CD14-positive monocyte (primary cell): Measurements from ENCODE around the gene VCL. TPM values are rescaled to one million over a fixed set of nuclear protein-coding genes. Genes with fewer than 3 reads are reported as not detected.
A peak's percentile ranks its signal among the peaks of the same experiment; 100 is the strongest.
"Not testable (repeated sequence)": the region's sequence is repeated elsewhere in the genome, so short reads cannot be mapped to it uniquely, and the experiment has no call there.

Experiments
- DNase-seq, 3 donors: peaks; one replicate each; pipeline ENCODE4 v3.0.0-alpha.2; 2011 to 2022
- H2AFZ ChIP-seq: 2 replicates; pipeline ENCODE4 v1.6.0; 2012; ENCODE audit warnings: mild to moderate bottlenecking, low read depth, low read length, inconsistent platforms; ENCODE audit not compliant: insufficient read depth, poor library complexity, severe bottlenecking
- H3K27ac ChIP-seq, 2 donors: 1 replicate in 1 of 2; 2 replicates in 1 of 2; pipeline ENCODE4 v1.5.1; 2012 to 2013; ENCODE audit warnings: low read length in 2 of 2, control low read depth in 1 of 2, inconsistent platforms in 1 of 2, low read depth in 1 of 2, mild to moderate bottlenecking in 1 of 2
- H3K27me3 ChIP-seq, 2 donors: one replicate each; pipeline versions ENCODE4 v1.6.0 to v1.6.1; 2011 to 2013; ENCODE audit warnings: low read length in 2 of 2; ENCODE audit not compliant: control insufficient read depth in 2 of 2, insufficient read depth in 2 of 2
- H3K36me3 ChIP-seq, 2 donors: replicated peaks in 1 of 2; 1 replicate in 1 of 2; 2 replicates in 1 of 2; pipeline versions ENCODE4 v1.5.1 to v1.6.1; 2012 to 2013; ENCODE audit warnings: low read length in 2 of 2, control low read depth in 1 of 2, inconsistent platforms in 1 of 2, mild to moderate bottlenecking in 1 of 2; ENCODE audit not compliant: insufficient read depth in 2 of 2, control insufficient read depth in 1 of 2
- H3K4me1 ChIP-seq, 2 donors: 1 replicate in 1 of 2; 2 replicates in 1 of 2; pipeline versions ENCODE4 v1.5.1 to v1.6.1; 2012 to 2013; ENCODE audit warnings: low read length in 2 of 2, control low read depth in 1 of 2, inconsistent platforms in 1 of 2, mild to moderate bottlenecking in 1 of 2, moderate library complexity in 1 of 2; ENCODE audit not compliant: insufficient read depth in 2 of 2, control insufficient read depth in 1 of 2
- H3K4me2 ChIP-seq: replicated peaks from 2 replicates; pipeline ENCODE3; 2012; ENCODE audit warnings: low read length, moderate library complexity, mild to moderate bottlenecking; ENCODE audit not compliant: poor library complexity, severe bottlenecking; ENCODE audit errors: extremely low read depth
- H3K4me3 ChIP-seq, 3 experiments: fragments of 200-600 bp in 1 of 3; sonication (generic) in 1 of 3; replicated peaks in 1 of 3; 1 replicate in 2 of 3; 2 replicates in 1 of 3; pipeline ENCODE4 v1.5.1; 2011 to 2013; ENCODE audit warnings: low read length in 3 of 3, mild to moderate bottlenecking in 3 of 3, control low read depth in 2 of 3, low read depth in 2 of 3, inconsistent platforms in 1 of 3, moderate library complexity in 1 of 3
- H3K79me2 ChIP-seq: 2 replicates; pipeline ENCODE4 v1.6.0; 2012; ENCODE audit warnings: mild to moderate bottlenecking, control low read depth, inconsistent platforms, low read length, moderate library complexity; ENCODE audit not compliant: insufficient read depth
- H3K9ac ChIP-seq: 2 replicates; pipeline ENCODE4 v1.6.0; 2017; ENCODE audit warnings: low read length, mild to moderate bottlenecking; ENCODE audit not compliant: insufficient read depth, poor library complexity, severe bottlenecking
- H3K9me3 ChIP-seq, 2 donors: replicated peaks in 1 of 2; 1 replicate in 1 of 2; 2 replicates in 1 of 2; pipeline versions ENCODE4 v1.5.1 to v1.6.1; 2012 to 2013; ENCODE audit warnings: low read length in 2 of 2, control low read depth in 1 of 2; ENCODE audit not compliant: control insufficient read depth in 1 of 2, insufficient read depth in 1 of 2
- H4K20me1 ChIP-seq: 2 replicates; pipeline ENCODE4 v1.6.0; 2012; ENCODE audit warnings: mild to moderate bottlenecking, low read length, control low read depth, moderate library complexity; ENCODE audit not compliant: insufficient read depth
- H3K27ac Mint-ChIP-seq, 7 donors: one replicate each; pipeline ENCODE4 v1.8.0; 2020; ENCODE audit warnings: mild to moderate bottlenecking in 7 of 7, mixed read lengths in 7 of 7, moderate library complexity in 6 of 7, inconsistent platforms in 2 of 7
- H3K27me3 Mint-ChIP-seq, 3 donors: one replicate each; pipeline ENCODE4 v1.8.0; 2021 to 2022; ENCODE audit warnings: low read depth in 3 of 3, mild to moderate bottlenecking in 3 of 3, mixed read lengths in 3 of 3, moderate library complexity in 3 of 3, inconsistent platforms in 1 of 3
- H3K36me3 Mint-ChIP-seq, 2 donors: one replicate each; pipeline ENCODE4 v1.8.0; 2020; ENCODE audit warnings: mixed read lengths in 2 of 2, inconsistent platforms in 1 of 2, mild to moderate bottlenecking in 1 of 2
- H3K4me1 Mint-ChIP-seq: one replicate; pipeline ENCODE4 v1.8.0; 2020; ENCODE audit warnings: mild to moderate bottlenecking, mixed read lengths
- H3K4me3 Mint-ChIP-seq, 2 donors: one replicate each; pipeline ENCODE4 v1.8.0; 2020; ENCODE audit warnings: mild to moderate bottlenecking in 2 of 2, mixed read lengths in 2 of 2, moderate library complexity in 1 of 2
- H3K9me3 Mint-ChIP-seq, 7 donors: one replicate each; pipeline ENCODE4 v1.8.0; 2020 to 2022; ENCODE audit warnings: mixed read lengths in 7 of 7, mild to moderate bottlenecking in 6 of 7, moderate library complexity in 6 of 7, inconsistent platforms in 2 of 7
- WGBS: methylation state at CpG from one replicate; pipeline ENCODE4 v1.1.5; 2013; ENCODE audit warnings: missing lambda C conversion rate; ENCODE audit not compliant: insufficient coverage; 5-methylcytosine and 5-hydroxymethylcytosine counted together
- intact Hi-C, 2 donors: fragments of 100-400 bp; cut with micrococcal nuclease; formaldehyde crosslinking; loops; one replicate each; pipeline versions ENCODE4 v1.15.0 to v1.15.1; 2023
- polyA plus RNA-seq, 3 donors: library from polyadenylated mRNA; depleted of rRNA in 1 of 3; unstranded in 2 of 3; stranded (reverse) in 1 of 3; fragments of 300-500 nt in 2 of 3; fragments of >200 nt in 1 of 3; fragmentation: Illumina TruSeq in 2 of 3; gene quantifications; 1 replicate in 2 of 3; 2 replicates in 1 of 3; pipeline ENCODE4 v1.2.3, GENCODE V29; 2012 to 2021
- TF ChIP-seq, protein P1 (sequence below): fragments of 200-600 bp; IDR thresholded peaks from one replicate; pipeline ENCODE4 v1.8.0; 2022; ENCODE audit warnings: antibody characterized with exemption, mild to moderate bottlenecking

VCL gene
- polyA plus RNA-seq, 3 donors, result 39.1 to 68.4 (median 52.8) TPM

DNA sequence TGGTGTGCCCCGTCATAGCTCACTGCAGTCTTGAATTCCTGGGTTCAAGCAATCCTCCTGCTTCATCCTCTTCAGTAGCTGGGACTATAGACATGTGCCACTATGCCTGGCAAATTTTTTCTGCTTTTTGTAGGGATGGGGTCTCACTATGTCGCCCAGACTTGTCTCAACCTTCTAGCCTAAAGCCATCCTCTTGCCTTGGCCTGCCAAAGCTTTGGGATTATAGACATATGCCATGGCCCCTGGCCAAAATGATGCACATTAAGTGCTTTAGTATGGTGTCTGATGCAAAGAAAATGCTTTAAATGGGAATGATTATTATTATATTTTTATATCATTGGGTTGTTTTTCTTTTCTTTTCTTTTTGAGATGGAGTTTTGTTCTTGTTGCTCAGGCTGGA, 33.2 kb upstream of the VCL start:
- Mint-ChIP-seq H3K9me3 (no peaks in the 10 kb centered on the region), H3K27ac (no peak overlapping the region), H3K27me3 (no peaks in the 10 kb centered on the region), H3K4me1 (peaks cover 42% of the 10 kb centered on the region), H3K36me3 (no peaks in the 10 kb centered on the region), H3K4me3 (no peak overlapping the region)
- Histone ChIP-seq H3K4me2 (no peak overlapping the region), H2AFZ (no peak overlapping the region), H3K36me3 (no peaks in the 10 kb centered on the region), H3K4me1 (peaks cover 26 to 42% of the 10 kb centered on the region in 2 donors), H3K9me3 (no peaks in the 10 kb centered on the region), H3K27ac (no peak overlapping the region), H3K4me3 (no peak overlapping the region), H3K79me2 (no peaks in the 10 kb centered on the region), H3K27me3 (no peaks in the 10 kb centered on the region), H3K9ac (no peak overlapping the region), H4K20me1 (no peaks in the 10 kb centered on the region)
- intact Hi-C loops, result loop anchor here in 1 of 2 donors (10.0 kb wide), 1 partner anchor 110 kb away; no protein-coding TSS in a partner anchor
- TF ChIP-seq, protein P1, sequence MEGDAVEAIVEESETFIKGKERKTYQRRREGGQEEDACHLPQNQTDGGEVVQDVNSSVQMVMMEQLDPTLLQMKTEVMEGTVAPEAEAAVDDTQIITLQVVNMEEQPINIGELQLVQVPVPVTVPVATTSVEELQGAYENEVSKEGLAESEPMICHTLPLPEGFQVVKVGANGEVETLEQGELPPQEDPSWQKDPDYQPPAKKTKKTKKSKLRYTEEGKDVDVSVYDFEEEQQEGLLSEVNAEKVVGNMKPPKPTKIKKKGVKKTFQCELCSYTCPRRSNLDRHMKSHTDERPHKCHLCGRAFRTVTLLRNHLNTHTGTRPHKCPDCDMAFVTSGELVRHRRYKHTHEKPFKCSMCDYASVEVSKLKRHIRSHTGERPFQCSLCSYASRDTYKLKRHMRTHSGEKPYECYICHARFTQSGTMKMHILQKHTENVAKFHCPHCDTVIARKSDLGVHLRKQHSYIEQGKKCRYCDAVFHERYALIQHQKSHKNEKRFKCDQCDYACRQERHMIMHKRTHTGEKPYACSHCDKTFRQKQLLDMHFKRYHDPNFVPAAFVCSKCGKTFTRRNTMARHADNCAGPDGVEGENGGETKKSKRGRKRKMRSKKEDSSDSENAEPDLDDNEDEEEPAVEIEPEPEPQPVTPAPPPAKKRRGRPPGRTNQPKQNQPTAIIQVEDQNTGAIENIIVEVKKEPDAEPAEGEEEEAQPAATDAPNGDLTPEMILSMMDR, result no peak
- DNase-seq, result no peak
- no CpG with 5 or more reads among the region's 2 CpGs for WGBS

DNA sequence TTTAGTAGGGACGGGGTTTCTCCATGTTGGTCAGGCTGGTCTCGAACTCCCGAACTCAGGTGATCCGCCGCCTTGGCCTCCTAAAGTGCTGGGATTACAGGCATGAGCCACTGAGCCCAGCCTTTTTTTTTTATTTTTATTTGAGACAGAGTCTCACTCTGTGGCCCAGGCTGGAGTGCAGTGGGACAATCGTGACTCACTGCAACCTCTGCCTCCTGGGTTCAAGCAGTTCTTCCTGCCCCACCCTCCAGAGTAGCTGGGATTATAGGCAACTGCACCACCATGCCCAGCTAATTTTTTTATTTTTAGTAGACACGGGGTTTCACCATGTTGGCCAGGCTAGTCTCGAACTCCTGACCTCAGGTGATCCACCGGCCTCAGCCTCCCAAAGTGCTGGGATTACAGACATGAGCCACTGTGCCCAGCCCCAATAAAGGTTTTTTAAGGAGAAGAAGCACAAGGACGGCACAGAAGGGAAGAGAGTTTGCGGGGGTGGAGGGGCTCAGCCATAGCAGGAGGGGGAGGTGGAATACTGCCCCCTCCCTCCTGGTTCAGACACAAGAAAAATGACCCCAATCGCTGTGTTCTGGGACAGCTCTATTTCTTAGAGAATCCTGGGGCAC, 32.5 kb upstream of the VCL start:
- Histone ChIP-seq H3K4me1 (peaks cover 25 to 40% of the 10 kb centered on the region in 2 donors), H3K9ac (peak overlapping the region; percentile 2)
- H3K27ac ChIP-seq, H3K27ac Mint-ChIP-seq, H3K9me3 ChIP-seq, H2AFZ ChIP-seq, H3K27me3 Mint-ChIP-seq, H3K36me3 Mint-ChIP-seq, H3K9me3 Mint-ChIP-seq, H4K20me1 ChIP-seq, H3K4me3 ChIP-seq, H3K4me2 ChIP-seq, H3K4me3 Mint-ChIP-seq, H3K79me2 ChIP-seq, H3K36me3 ChIP-seq, H3K27me3 ChIP-seq, DNase-seq: not testable (repeated sequence)
- H3K4me1 Mint-ChIP-seq, result peaks cover 40% of the 10 kb centered on the region
- WGBS, result 95% methylated on average over 9 of the region's 12 CpGs
- intact Hi-C loops, result loop anchor here in 1 of 2 donors (10.0 kb wide), 1 partner anchor 109 kb away; no protein-coding TSS in a partner anchor
